Measurements from ENCODE around the gene NOM1. TPM values are rescaled to one million over a fixed set of nuclear protein-coding genes. Genes with fewer than 3 reads are reported as not detected.

The NOM1 gene
- total RNA-seq, 4 donors from 2014 or later: 16.0 to 47.1 (median 19.7) TPM

DNA sequence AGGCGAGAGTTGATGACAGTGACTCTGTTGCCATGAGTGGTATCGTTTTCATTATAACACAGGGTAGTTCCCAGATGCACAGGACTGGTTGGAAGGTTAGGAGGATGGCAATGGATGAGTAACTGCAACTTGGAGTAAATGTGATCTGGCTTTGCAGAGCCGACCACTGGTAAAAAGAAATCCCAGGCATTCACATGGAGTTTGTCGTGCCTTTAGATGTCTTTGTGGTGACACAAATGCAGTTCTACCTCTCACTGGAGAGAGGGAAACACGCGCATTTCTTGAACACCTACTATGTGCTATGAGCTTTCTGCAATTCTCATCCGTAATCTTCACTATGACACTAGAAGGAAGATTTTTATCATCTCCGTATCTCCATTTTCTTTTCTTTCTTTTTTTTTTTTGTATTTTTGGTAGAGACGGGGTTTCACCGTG is 62.6 kb downstream of the NOM1 start:
- DNase-seq (ENCODE audit: low spot score) (no peak), ATAC-seq (ENCODE audit: low FRiP score) (no peak)
- TF ChIP-seq, protein P1, sequence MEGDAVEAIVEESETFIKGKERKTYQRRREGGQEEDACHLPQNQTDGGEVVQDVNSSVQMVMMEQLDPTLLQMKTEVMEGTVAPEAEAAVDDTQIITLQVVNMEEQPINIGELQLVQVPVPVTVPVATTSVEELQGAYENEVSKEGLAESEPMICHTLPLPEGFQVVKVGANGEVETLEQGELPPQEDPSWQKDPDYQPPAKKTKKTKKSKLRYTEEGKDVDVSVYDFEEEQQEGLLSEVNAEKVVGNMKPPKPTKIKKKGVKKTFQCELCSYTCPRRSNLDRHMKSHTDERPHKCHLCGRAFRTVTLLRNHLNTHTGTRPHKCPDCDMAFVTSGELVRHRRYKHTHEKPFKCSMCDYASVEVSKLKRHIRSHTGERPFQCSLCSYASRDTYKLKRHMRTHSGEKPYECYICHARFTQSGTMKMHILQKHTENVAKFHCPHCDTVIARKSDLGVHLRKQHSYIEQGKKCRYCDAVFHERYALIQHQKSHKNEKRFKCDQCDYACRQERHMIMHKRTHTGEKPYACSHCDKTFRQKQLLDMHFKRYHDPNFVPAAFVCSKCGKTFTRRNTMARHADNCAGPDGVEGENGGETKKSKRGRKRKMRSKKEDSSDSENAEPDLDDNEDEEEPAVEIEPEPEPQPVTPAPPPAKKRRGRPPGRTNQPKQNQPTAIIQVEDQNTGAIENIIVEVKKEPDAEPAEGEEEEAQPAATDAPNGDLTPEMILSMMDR (IDR thresholded peaks at IDR 0.05): no peak

DNA sequence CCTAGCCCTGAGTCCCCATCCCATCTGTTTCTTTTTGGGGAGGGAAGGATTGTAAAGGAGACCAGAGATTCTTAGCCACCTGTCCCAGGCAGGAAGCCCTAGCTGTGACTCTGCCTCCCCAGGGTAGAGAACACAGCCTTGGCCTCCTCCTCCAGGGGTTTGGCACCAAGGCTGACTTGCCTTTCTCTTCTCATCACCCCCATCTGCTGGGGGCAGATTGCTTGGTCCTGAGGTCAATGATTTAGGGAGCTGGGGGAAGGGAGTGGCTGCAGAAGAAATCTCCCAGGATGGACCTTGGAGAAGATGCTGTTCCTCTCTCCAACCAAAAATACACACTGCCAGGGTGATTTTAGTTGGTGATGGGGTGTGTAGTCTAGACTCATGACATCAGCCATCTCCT is 63.6 kb downstream of the NOM1 start:
- ATAC-seq (ENCODE audit: low FRiP score) (no peak), DNase-seq (ENCODE audit: low spot score) (no peak)
- TF ChIP-seq, protein P1 (IDR thresholded peaks at IDR 0.05): no peak

DNA sequence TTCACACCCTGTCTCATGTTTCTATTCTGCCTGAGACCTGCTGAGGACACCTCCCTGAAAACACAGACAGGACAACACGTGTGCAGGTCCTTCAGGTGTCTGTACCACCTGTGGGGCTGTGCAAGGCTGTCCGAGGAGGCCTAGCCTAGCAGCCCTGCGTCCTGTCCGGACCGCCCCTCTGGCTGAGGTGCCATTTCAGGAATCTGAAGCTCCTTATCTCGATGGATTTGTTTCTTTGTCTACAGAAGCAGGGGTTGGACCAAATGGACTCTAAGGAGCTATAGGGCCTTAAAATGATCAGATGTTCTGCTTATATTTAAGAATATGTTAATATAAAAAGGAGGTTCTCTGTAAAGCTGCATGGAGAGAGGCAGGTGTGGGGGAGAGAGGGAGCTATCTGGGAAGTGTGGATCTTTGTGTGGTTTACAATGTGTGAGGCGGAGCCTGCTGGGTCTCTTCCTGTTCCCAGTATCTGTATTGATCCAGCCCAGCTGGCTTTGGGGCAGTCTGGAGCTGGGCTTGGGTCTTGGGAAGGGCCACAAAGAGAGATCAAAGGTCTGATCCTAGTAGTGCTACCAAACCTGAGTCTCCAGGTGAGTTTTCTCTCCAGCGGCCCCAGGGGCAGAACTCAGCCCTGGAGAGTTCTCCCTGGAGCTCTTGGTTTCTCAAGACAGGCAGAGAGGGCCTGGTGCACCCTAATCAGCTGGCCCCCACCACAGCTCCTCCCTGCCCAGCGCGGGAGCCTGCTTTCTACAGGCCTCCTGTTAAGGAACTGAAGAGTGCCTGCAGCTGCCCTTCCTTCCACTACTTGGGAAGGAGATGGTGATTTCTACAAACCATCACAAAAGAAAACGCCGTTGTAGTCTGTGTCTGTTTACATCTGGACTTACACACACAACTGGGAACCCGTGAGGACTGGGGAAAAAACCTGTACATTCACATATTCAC is 64.4 kb downstream of the NOM1 start:
- no peak for ATAC-seq (ENCODE audit: low FRiP score)
- no peak for DNase-seq (ENCODE audit: low spot score)
- TF ChIP-seq, protein P1 (IDR thresholded peaks at IDR 0.05): no peak

DNA sequence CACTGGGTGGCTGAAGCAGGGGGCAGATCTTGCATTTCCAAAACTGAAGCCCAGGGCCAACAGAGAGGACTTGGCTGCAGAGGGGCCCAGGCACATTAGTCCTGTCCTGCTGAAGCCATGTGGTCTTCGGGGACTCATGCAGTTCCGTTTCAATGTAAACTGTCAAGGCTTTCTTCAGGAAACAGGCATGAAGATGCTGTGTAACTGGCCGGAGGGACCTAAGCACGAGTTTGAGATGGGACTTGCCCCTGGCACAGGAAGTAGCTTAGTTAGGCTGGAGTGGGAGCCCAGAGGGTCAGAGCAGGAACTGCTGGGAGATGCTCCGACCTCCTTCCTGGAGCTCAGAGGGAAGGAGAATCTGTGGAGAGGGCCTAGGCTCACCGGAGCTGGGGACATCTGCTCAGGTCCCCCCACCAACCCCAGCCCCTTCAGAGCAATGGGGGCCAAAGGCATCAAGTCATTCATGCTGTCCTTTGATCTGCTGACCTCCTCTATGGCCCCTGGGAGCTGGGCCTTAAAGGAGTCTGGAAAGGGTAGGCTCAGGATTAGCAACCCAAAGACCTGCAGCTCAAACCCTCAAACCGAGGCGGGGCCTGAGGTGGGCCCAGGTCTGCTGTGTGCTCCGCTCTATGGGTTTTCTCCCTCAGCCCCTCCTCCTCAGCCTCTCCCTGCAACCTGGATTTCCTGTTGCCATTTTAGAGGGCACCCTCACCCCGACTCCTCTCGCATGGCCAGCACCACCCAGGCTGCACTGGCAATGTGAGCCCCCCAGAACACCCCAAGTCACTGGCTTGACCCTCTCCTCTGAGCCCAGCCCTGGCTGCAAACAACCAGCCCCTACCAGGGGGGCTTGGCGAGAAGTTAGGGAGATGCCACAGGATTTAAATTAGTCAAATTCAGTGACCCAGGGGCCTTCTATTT is 65.4 kb downstream of the NOM1 start:
- TF ChIP-seq, protein P1 (IDR thresholded peaks at IDR 0.05): no peak
- DNase-seq (ENCODE audit: low spot score) (no peak), ATAC-seq (ENCODE audit: low FRiP score) (no peak)

DNA sequence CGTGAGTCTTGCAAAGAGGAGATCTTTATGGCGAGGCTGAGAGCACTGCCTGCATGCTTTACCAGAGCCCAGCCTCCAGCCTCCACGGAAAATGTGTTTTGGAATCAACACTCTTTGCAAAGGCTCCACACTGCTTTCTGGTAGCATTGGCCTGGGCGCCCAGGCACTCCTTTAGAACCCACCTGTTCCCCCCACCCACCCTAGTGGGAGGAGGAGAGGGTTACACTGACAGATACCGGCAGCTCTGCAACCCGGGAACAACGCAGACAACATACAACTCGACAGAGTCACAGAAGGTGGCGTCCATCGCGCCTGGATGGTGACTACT is 66.5 kb downstream of the NOM1 start:
- DNase-seq (ENCODE audit: low spot score) (no peak), ATAC-seq (ENCODE audit: low FRiP score) (no peak)
- TF ChIP-seq, protein P1 (IDR thresholded peaks at IDR 0.05): no peak

DNA sequence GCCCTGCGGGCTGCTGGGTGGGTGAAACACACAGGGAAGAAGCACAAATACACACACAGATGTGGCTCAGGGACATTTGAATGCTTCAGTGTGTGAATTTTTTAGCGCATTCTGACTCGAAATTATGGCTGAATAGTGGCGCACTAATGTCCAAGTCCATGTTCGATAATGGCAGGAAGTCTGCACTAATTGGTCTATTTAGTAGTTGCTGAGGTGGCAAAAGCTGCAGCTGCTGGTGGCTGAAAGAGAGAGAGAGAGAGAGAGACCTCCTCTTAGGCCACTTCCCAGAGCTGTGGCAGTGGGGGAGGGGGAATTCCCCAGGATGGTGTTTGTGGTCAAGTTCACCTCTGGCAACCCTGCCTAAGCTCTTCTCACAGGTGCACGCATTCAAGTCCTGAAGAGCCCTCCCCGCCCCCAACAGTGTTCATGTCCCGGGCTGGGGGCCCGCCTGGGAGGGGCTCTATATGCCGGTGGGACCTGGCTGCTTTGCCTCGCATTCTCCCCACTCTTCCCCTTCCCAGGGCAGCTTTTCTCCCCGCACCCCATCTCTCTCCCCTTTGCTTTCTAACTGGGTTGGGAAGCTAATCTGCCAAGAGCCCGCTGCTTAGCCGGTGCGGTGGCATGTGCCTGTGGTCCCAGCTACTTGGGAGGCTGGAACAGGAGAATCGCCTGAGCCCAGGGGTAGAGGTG is 67.0 kb downstream of the NOM1 start:
- TF ChIP-seq, protein P1 (IDR thresholded peaks at IDR 0.05): no peak
- no peak for DNase-seq (ENCODE audit: low spot score)
- no peak for ATAC-seq (ENCODE audit: low FRiP score)

All from omental fat pad (tissue), 4 donors.